Peyer's patch (tissue), 4 donors: ENCODE measurements around the gene RNF17.

Experiments used
- POLR2A ChIP-seq, 2 donors: fragments of 450-650 bp; IDR thresholded peaks; one replicate each; pipeline ENCODE4 v1.5.1; 2017; ENCODE audit warnings: antibody characterized with exemption in 2 of 2, mild to moderate bottlenecking in 2 of 2, moderate library complexity in 2 of 2
- TF ChIP-seq, protein P1 (sequence below), 6 experiments: fragments of 450-650 bp in 4 of 6; fragments of 200-600 bp in 2 of 6; sonication (generic) in 1 of 6; IDR thresholded peaks; one replicate each; pipeline ENCODE4 v1.5.1; 2017 to 2019; ENCODE audit warnings: antibody characterized with exemption in 6 of 6, mild to moderate bottlenecking in 3 of 6, moderate library complexity in 1 of 6

DNA sequence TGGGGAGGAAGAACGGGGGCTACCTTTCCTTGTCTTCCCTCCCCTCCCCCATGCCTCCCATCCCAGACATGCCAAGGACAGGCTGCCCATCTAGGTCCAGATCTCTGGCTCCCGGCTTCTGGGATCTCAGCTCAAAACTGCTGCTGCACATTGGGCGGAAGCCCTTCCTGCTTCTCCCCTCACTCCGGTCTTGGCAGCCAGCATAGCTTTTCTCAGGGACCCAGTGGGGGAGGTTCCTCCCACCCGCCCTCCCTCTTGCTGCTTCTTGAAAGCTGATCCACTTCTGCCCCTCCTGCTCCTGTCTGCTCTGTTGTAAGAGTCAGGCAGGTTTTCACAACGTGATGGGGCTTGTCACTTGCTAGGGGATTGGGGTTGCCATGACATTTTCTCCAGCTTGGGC, 21.7 kb upstream of the RNF17 start:
- TF ChIP-seq, protein P1, sequence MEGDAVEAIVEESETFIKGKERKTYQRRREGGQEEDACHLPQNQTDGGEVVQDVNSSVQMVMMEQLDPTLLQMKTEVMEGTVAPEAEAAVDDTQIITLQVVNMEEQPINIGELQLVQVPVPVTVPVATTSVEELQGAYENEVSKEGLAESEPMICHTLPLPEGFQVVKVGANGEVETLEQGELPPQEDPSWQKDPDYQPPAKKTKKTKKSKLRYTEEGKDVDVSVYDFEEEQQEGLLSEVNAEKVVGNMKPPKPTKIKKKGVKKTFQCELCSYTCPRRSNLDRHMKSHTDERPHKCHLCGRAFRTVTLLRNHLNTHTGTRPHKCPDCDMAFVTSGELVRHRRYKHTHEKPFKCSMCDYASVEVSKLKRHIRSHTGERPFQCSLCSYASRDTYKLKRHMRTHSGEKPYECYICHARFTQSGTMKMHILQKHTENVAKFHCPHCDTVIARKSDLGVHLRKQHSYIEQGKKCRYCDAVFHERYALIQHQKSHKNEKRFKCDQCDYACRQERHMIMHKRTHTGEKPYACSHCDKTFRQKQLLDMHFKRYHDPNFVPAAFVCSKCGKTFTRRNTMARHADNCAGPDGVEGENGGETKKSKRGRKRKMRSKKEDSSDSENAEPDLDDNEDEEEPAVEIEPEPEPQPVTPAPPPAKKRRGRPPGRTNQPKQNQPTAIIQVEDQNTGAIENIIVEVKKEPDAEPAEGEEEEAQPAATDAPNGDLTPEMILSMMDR (IDR thresholded peaks at IDR 0.05): no peak
- no peak for TF ChIP-seq POLR2A (IDR thresholded peaks at IDR 0.05)
